ENCODE results near the gene FOXC1.

Gene FOXC1

DNA sequence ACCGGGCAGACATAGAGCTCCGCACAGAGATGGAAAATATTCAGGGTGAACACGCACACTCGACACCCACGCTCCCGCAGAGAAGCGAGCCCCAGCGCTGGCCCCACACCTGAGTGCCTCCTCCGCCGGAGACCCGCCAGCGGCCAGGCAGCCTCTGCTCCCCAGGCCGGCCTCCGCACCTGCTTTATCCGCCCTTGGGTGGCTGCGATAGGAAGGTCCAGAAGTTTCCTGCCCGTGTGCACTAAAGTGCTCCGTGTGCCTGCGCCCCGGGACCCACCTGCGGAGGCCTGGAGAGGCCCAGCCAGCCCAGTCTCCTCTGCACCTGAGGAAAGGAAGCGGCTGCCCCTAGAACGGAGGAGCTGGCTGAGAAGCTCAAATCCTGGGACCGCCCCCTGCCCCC, 10.8 kb upstream of the FOXC1 start:
- FAIRE-seq, result no peak
- no peak for DNase-seq (ENCODE audit: low spot score)

- DNase-seq (ENCODE audit: low spot score) (no peak), FAIRE-seq (no peak)
These were observed 10.2 kb upstream of the FOXC1 start for GRCh38 chr6:1599469-1599868.

DNA sequence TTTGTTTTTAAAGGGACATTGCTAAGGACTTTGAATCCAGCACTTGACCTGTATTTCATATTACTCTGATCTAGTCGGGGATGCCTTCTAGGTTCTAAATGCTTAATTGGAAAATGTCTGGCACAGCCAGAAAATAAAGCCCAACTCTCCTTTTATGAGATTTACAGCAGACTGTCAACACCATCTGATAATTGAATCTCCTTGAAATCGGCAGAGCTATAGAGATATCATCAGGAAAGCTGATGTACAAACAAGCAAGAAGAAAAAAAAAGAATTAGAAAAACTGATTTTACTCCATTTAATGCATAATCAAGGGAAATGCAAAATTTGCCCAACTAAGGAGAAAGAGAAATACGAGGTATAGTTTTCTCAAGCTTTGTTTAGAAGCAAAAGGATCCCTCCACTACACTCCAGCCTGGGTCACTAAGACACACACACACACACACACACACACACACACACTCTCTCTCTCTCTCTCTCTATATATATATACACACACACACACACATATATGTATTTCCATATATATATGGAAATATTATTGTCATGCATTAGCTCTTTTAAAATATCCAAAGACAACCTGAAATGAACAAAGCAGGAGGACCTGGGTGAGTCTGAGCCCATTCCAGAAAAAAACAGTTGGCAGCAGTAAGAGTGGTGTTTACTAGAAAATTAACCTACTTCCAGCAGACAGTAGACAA, 9.5 kb upstream of the FOXC1 start:
- no peak for DNase-seq (ENCODE audit: low spot score)
- no peak for FAIRE-seq

DNA sequence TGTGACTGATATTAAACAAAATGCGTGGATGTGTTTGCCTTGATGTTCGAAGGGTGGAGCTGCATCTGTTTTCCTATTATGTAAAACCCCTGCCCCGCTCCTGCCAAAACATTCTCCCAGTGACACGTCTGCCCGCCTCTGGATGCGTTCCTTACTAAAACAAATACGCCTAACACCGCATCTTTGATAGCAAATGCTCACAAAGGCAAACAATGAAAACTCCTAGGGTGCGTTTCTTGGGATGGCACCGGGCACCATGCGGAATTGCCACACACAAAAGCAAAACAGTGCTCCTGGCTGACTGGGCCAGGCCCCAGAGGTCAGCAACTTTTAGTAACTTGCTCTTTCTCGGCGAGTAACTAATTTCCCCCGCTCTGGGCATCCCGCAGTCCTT, 9.0 kb upstream of the FOXC1 start:
- FAIRE-seq (no peak), DNase-seq (ENCODE audit: low spot score) (no peak)

- DNase-seq (ENCODE audit: low spot score) (no peak), FAIRE-seq (no peak)
These were observed 8.3 kb upstream of the FOXC1 start for GRCh38 chr6:1601158-1602048.

GRCh38 chr6:1602049-1602713, 7.5 kb upstream of the FOXC1 start:
- FAIRE-seq (no peak), DNase-seq (ENCODE audit: low spot score) (no peak)

GRCh38 chr6:1603708-1604107, 6.0 kb upstream of the FOXC1 start:
- no peak for FAIRE-seq
- no peak for DNase-seq (ENCODE audit: low spot score)

DNA sequence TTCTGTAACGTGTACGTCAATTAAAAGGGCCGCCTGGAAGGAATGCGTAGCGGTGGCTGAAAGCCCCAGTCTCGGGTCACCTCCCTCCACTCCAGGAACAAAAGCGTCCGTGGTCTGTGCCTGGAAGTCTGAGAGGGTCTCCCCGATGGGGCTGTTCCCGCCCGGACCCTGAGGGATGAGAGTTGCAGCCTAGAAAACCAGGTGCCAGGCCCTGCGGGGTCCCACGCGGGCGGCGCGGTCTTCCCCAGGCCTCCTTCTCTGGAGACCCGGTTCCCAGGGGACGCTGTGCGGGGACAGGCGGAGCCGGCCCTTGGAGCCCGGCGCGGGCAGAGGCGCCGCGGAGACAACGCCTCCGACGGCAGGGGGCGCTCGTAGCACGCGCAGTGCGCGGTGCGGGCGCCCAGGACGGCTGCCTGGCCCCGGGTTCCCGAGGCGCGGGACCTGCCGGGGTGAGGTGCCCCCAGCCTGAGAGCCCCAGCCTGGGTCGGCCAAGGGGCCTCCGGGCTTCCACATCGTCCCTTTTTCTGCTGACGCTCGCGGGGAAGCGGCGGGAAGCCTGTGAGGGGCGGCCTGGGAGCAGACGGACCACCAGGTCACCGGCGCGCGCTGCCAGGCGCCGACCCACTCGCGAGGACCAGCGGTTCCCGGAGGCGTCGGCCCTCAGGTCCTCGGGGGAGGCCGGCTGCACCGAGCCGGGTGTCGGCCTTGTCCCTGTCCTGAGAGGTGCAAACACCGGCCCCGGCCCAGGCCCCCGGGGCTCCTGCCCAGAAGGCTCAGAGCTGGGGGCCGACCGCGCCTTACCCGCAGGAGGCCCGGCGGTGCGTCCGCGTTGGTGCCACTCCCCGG, 5.3 kb upstream of the FOXC1 start:
- FAIRE-seq, result no peak
- DNase-seq (ENCODE audit: low spot score), result peak; percentile 84

DNA sequence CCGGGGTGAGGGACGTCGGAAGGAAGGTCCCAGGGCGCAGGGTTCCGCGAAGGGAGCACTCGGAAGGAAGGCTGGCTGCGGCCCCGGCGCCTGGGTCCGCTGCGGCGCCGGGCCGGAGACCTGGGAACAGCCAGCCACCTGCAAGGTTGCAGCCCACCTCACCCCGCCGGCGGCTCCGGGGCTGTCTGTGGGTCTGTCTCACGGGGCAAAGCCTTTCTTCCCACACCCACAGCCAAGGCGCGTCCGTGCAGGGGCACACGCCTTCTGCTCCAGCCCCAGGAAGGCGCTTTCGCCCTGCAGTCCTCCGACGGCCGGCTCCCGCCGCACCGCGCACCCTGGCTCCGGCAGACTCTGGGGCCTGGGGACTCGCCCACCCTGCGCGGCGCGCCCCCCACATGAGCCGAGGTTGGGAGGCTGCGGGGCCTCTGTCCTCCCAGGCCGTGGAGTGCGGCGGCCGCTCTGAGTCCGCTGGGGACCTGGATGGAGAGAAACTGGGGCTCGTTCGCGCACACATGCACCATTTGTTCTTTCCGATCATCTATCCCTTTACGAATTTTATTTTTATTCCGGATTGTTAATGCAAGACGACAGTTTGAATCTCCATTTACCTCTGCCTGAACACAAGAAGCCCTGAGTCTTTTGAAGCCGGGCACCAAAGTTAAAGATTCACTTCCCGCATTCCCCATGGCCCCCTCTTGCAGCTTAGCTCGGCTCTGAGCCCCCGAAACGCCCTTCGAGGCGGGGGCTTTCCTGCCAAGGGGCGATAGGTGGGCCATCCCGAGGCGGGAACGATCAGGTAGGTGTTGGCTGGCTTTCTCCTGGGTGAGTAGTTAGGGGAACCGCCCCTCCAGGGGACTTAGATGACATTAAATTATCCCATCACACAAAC, 4.5 kb upstream of the FOXC1 start:
- FAIRE-seq (no peak), DNase-seq (ENCODE audit: low spot score) (no peak)

DNA sequence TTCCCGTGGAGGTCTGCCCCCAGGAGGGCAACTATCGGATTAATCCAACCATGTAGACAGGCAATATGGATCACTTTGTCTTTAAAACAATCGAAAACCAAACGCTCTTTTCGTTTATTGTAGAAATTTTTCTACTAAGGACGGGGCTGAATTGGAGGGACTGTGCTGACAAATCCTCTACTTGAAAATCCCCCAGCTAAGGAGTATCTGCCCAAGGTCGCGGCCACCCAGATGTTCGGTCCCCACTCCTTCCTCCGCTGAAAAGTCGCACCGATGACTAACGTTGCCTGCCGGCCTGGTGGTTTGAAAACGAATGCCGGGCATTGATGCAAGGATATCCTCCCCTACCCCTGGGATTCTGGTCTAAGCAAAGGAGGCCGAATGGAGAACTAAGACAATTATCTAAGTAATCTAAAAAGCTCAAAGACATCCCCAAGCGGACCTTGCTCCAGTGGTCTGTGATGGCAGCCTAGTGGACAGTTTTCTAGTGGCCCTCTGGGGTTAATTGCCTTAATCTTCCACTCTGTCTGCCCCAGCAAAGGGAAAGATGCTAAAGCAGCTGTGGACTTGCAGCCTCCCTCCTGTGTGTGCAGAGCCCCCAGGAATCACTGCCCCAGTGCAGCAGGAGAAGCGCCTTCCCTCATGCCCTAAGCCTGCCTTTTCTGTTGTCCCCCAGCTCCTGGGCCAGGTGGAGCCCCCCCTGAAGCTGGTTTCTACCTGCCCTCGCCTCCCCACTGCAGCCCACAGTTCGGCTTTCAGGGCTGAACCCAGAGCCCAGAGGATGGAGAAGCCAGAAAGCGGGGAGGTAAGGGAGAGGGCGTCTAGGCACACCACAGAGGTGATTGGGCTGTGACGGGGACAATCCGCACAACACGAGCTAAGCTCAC, 3.6 kb upstream of the FOXC1 start:
- DNase-seq (ENCODE audit: low spot score), result no peak
- no peak for FAIRE-seq

DNA sequence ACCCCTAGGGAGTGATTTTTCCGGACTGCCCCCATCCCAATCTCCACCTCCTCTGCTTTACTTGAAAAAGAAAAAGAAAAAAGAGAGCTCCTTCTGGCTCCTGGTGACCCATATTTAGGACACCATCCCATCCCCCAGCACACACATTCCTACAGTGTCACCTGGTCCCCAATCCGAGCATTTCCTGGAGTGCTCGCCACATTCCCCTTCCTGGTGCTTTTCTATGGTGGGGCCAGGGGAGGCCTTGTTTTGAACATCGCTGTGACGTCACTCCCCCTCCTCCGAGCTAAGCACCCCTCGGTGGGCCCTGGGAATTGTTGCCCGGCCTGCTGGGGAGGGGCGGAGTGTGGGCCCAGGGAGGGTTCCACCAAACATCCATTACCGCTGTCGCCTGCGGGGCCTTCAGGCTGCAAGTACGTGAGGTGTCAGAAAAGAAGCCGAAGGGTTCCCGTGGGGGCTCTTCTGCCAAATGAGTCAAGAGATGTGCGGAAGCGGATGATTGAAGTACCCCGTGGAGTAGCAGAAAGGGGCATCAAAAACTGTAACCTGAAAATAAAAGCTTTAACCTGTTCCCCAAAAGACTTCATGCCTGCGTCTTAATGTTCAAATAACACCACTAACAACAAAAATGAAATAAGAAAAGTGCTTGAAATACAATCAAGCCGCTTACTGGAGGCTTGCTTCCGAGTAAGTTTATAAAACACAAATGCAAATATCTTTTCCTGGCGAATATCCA, 2.8 kb upstream of the FOXC1 start:
- no peak for DNase-seq (ENCODE audit: low spot score)

GRCh38 chr6:1607516-1608221, 2.0 kb upstream of the FOXC1 start:
- FAIRE-seq (no peak), DNase-seq (ENCODE audit: low spot score) (no peak)

More for the DNA sequence above, 2.8 kb upstream of the FOXC1 start:
- no peak for FAIRE-seq

GRCh38 chr6:1608222-1609040, 1.3 kb upstream of the FOXC1 start:
- DNase-seq (ENCODE audit: low spot score), result no peak
- no peak for FAIRE-seq

GRCh38 chr6:1609041-1609647, 571 bp upstream of the FOXC1 start:
- DNase-seq (ENCODE audit: low spot score), result peak; percentile 55
- no peak for FAIRE-seq

GRCh38 chr6:1610497-1611321, 994 bp downstream of the FOXC1 start:
- DNase-seq (ENCODE audit: low spot score) (no peak), FAIRE-seq (no peak)

DNA sequence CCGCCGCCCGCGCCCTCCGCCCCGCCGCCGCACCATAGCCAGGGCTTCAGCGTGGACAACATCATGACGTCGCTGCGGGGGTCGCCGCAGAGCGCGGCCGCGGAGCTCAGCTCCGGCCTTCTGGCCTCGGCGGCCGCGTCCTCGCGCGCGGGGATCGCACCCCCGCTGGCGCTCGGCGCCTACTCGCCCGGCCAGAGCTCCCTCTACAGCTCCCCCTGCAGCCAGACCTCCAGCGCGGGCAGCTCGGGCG, 1.5 kb downstream of the FOXC1 start:
- peak; percentile 76 for DNase-seq (ENCODE audit: low spot score)

More for the DNA sequence above, 1.5 kb downstream of the FOXC1 start:
- no peak for FAIRE-seq
